Neural cell (in vitro differentiated cells): ENCODE results near the gene ADGRG1.

ENCODE experiments used
- EP300 ChIP-seq: fragments of 450-650 bp; conservative IDR thresholded peaks from 2 replicates; pipeline ENCODE4 v1.6.1; 2014; ENCODE audit warnings: antibody characterized with exemption, mild to moderate bottlenecking, moderate library complexity; ENCODE audit not compliant: poor library complexity, severe bottlenecking
- EZH2 ChIP-seq: fragments of 200-600, 300-800 bp; shearing (Covaris generic), sonication (generic); IDR thresholded peaks from 2 replicates; pipeline ENCODE4 v1.6.1; 2014; ENCODE audit warnings: antibody characterized with exemption, low read length, borderline replicate concordance, mild to moderate bottlenecking; ENCODE audit not compliant: insufficient read depth, poor library complexity, severe bottlenecking
- POLR2AphosphoS5 ChIP-seq: IDR thresholded peaks from 2 replicates; pipeline ENCODE4 v1.6.1; 2012
- TAF1 ChIP-seq: IDR thresholded peaks from 2 replicates; pipeline ENCODE4 v1.6.1; 2012; ENCODE audit warnings: low read depth
- TF ChIP-seq, protein P1 (sequence below): fragments of 450-650 bp; IDR thresholded peaks from 2 replicates; pipeline ENCODE4 v1.5.1; 2014; ENCODE audit warnings: antibody characterized with exemption, mild to moderate bottlenecking, moderate library complexity; ENCODE audit not compliant: poor library complexity, severe bottlenecking

DNA sequence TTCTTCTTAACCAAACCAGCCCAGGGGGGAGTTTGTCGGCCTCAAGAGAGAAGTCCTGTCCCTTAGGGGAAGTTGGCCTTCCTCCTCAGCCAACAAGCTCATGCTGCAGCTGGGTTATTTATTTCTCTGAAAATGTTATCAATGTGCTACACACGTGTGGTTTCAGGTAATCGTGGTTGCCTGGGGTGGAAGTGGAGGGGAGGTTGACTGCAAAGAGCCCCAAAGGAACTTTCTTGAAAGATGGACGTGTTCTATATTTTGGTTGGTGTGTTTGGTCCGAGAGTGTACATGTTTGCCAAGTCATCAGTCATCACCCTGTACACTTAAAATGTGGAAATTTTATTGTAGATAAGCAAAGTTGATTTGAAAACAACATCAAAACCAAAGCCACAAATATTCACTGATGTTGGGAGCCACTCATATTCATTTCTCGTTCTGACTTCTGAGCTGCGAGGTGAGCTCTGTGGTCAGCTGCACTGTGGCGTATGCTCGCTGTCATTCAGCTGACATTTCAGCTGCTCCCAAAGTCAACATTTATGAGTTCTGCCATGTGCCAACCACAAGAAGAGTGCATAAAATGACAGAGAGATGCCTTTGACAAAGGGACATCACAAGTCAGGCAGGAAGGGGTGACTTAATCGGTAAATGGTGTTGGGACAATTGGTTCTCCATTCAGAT is 26.5 kb upstream of the ADGRG1 start:
- TF ChIP-seq EP300 (no peak), TAF1 (no peak), POLR2AphosphoS5 (no peak), EZH2 (no peak)
- TF ChIP-seq, protein P1, sequence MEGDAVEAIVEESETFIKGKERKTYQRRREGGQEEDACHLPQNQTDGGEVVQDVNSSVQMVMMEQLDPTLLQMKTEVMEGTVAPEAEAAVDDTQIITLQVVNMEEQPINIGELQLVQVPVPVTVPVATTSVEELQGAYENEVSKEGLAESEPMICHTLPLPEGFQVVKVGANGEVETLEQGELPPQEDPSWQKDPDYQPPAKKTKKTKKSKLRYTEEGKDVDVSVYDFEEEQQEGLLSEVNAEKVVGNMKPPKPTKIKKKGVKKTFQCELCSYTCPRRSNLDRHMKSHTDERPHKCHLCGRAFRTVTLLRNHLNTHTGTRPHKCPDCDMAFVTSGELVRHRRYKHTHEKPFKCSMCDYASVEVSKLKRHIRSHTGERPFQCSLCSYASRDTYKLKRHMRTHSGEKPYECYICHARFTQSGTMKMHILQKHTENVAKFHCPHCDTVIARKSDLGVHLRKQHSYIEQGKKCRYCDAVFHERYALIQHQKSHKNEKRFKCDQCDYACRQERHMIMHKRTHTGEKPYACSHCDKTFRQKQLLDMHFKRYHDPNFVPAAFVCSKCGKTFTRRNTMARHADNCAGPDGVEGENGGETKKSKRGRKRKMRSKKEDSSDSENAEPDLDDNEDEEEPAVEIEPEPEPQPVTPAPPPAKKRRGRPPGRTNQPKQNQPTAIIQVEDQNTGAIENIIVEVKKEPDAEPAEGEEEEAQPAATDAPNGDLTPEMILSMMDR, result no peak
